ENCODE data around the gene AGO3.

AGO3 gene

GRCh38 chr1:36062315-36062714, 131.4 kb downstream of the AGO3 start:
- no peaks in the 10 kb centered on the region for H3K9me3 Mint-ChIP-seq
- H3K4me3 Mint-ChIP-seq = no peak overlapping the region
- no peaks in the 10 kb centered on the region for H3K36me3 Mint-ChIP-seq (ENCODE audit: low read depth)
- H3K4me1 Mint-ChIP-seq (ENCODE audit: low read depth) = no peaks in the 10 kb centered on the region
- H3K27ac Mint-ChIP-seq = no peak overlapping the region
- no peaks in the 10 kb centered on the region for H3K27me3 Mint-ChIP-seq (ENCODE audit: low read depth)

DNA sequence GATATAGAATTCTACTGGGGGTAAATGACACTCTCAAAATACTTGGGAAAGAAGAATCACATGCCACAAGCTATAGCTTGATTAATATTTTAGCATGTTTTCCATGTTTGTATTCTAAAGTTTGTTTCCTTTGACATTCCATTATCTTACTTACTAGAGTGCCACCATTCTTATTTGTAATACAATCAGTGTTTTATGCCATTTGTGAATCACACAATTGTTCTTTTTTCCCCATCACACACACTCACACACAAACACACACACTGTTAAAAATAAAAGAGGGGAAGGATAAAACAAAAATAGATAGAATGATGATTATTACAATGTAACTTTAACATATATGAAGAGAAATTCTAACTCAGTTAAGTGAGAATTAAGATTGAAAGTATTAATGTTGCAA, 137.0 kb downstream of the AGO3 start:
- Mint-ChIP-seq H3K36me3 (ENCODE audit: low read depth) (no peaks in the 10 kb centered on the region), H3K9me3 (no peaks in the 10 kb centered on the region), H3K27ac (no peak overlapping the region), H3K4me1 (ENCODE audit: low read depth) (no peaks in the 10 kb centered on the region), H3K27me3 (ENCODE audit: low read depth) (no peaks in the 10 kb centered on the region), H3K4me3 (no peak overlapping the region)

DNA sequence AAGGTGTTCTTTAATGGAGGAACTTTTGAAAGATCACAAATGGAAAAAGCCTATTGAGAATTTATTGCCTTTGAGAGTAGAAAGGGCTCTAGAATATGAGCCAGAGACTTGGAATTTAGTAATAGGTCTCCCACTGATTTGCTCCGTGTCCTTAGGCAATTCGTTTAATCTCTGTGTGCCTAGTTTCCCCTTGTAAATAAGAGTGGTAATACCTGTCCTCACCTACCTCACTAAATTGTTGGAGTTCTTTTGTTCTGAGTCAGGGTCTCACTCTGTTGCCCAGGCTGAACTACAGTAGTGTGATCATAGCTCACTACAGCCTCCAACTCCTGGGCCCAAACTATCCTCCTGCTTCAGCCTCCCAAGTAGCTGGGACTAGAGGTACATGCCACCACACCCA, 138.0 kb downstream of the AGO3 start:
- no peaks in the 10 kb centered on the region for H3K36me3 Mint-ChIP-seq (ENCODE audit: low read depth)
- no peak overlapping the region for H3K27ac Mint-ChIP-seq
- H3K9me3 Mint-ChIP-seq = no peaks in the 10 kb centered on the region
- H3K4me1 Mint-ChIP-seq (ENCODE audit: low read depth) = no peaks in the 10 kb centered on the region
- no peaks in the 10 kb centered on the region for H3K27me3 Mint-ChIP-seq (ENCODE audit: low read depth)
- H3K4me3 Mint-ChIP-seq = no peak overlapping the region

- Mint-ChIP-seq H3K36me3 (ENCODE audit: low read depth) (no peaks in the 10 kb centered on the region), H3K4me1 (ENCODE audit: low read depth) (peaks cover 1% of the 10 kb centered on the region), H3K4me3 (no peak overlapping the region), H3K27me3 (ENCODE audit: low read depth) (no peaks in the 10 kb centered on the region), H3K27ac (no peak overlapping the region), H3K9me3 (no peaks in the 10 kb centered on the region)
Measured at GRCh38 chr1:36070349-36070748, 139.4 kb downstream of the AGO3 start.

DNA sequence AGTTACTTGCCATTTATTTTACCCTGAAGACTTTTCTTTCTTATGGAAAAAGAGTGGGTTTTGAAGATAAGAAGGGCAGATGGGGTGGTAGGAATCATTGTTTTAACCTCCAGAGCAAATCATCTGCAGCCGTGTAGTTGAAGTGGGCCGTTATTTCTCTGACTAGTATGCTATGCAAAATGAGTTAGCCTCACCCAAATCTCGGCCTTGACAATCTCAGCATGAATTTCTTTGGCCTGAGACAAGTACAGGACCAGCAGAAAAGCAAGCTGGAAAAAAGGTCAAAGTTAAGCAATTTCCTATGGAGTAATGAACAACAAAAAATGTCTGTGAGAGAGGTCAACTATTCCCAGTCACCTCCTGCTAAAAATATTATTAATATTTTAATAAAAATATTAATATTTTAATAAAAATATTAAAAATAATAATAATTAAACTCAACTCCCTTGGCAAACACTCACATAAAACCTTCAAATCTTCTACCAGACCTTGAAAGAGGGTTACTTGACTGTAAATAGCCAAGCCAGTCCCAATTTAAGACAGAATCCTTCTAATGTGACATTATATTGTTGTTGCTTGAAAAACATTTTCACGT, 146.2 kb downstream of the AGO3 start:
- Mint-ChIP-seq H3K27ac (no peak overlapping the region), H3K36me3 (ENCODE audit: low read depth) (no peaks in the 10 kb centered on the region), H3K4me3 (no peak overlapping the region), H3K27me3 (ENCODE audit: low read depth) (peaks cover 13% of the 10 kb centered on the region), H3K4me1 (ENCODE audit: low read depth) (peaks cover 1% of the 10 kb centered on the region), H3K9me3 (no peaks in the 10 kb centered on the region)

DNA sequence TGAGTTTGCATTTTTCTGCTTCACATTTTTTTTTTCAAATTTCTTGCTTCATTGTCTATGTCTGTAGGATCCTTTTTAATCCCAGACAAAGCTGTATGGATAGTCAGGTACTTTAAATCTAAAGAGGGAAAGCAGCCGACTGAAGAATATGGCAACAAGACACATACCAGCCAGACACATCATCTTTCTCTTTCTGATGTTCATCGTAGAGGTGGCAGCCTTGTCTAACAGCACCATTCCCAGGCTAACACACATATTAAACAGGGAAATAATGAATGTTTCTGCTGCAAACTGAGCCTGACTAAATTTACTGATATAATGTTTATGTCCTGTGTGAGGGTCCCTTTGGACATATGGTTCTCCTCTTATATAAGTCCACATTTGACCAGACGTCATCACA, 149.3 kb downstream of the AGO3 start:
- Mint-ChIP-seq H3K9me3 (no peaks in the 10 kb centered on the region), H3K4me3 (no peak overlapping the region), H3K36me3 (ENCODE audit: low read depth) (no peaks in the 10 kb centered on the region), H3K27ac (no peak overlapping the region), H3K27me3 (ENCODE audit: low read depth) (peaks cover 32% of the 10 kb centered on the region), H3K4me1 (ENCODE audit: low read depth) (no peaks in the 10 kb centered on the region)

GRCh38 chr1:36080801-36081200, 149.9 kb downstream of the AGO3 start:
- H3K27me3 Mint-ChIP-seq (ENCODE audit: low read depth) = peaks cover 32% of the 10 kb centered on the region
- no peaks in the 10 kb centered on the region for H3K9me3 Mint-ChIP-seq
- H3K27ac Mint-ChIP-seq = no peak overlapping the region
- H3K4me3 Mint-ChIP-seq = no peak overlapping the region
- H3K36me3 Mint-ChIP-seq (ENCODE audit: low read depth) = no peaks in the 10 kb centered on the region
- no peaks in the 10 kb centered on the region for H3K4me1 Mint-ChIP-seq (ENCODE audit: low read depth)

GRCh38 chr1:36081926-36082485, 151.1 kb downstream of the AGO3 start:
- H3K27ac Mint-ChIP-seq = no peak overlapping the region
- no peaks in the 10 kb centered on the region for H3K36me3 Mint-ChIP-seq (ENCODE audit: low read depth)
- peaks cover 32% of the 10 kb centered on the region for H3K27me3 Mint-ChIP-seq (ENCODE audit: low read depth)
- no peaks in the 10 kb centered on the region for H3K4me1 Mint-ChIP-seq (ENCODE audit: low read depth)
- no peaks in the 10 kb centered on the region for H3K9me3 Mint-ChIP-seq
- no peak overlapping the region for H3K4me3 Mint-ChIP-seq

- Mint-ChIP-seq H3K27me3 (ENCODE audit: low read depth) (peaks cover 32% of the 10 kb centered on the region), H3K36me3 (ENCODE audit: low read depth) (no peaks in the 10 kb centered on the region), H3K4me1 (ENCODE audit: low read depth) (peaks cover 1% of the 10 kb centered on the region), H3K27ac (no peak overlapping the region), H3K4me3 (no peak overlapping the region), H3K9me3 (no peaks in the 10 kb centered on the region)
Measured at GRCh38 chr1:36083219-36083618, 152.3 kb downstream of the AGO3 start.

GRCh38 chr1:36083635-36084496, 153.0 kb downstream of the AGO3 start, which contains the start of gene TEKT2:
TEKT2 (plus strand) TSS chr1:36084094; CDS start chr1:36084922, 828 bp downstream.
- Mint-ChIP-seq H3K27ac (no peak within 1 kb of the TSS), H3K9me3 (no peaks in the 10 kb centered on the region), H3K4me3 (no peak within 1 kb of the TSS), H3K4me1 (ENCODE audit: low read depth) (peaks cover 2% of the 10 kb centered on the region), H3K27me3 (ENCODE audit: low read depth) (peaks cover 32% of the 10 kb centered on the region), H3K36me3 (ENCODE audit: low read depth) (no peaks in the 10 kb centered on the region)

DNA sequence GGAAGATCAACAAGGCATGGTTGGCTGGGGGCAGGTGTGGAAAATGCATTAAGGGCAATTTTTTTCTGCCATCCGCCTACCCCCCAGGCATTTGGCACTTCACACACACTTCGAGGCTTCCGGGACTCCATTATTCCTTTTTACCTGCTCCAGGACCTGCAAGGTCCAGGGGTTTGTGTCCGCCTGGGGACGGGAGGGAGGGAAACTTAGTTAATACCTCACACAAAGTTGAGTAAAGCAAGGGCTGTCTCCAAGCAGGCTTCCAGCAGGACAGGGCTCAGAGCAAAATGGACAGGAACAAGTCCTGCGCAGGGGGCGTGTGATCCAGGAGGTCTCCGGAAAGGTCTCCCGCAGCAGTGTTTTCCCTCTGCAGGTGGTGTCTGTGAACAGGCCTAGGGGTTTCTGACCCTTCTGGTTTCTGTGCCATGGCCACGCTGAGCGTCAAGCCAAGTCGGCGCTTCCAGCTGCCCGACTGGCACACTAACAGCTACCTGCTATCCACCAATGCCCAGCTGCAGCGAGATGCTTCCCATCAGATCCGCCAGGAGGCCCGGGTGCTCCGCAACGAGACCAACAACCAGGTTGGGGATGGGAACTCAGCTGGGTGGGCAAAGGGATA, 153.7 kb downstream of the AGO3 start:
- no peak overlapping the region for H3K27ac Mint-ChIP-seq
- no peak overlapping the region for H3K4me3 Mint-ChIP-seq
- H3K27me3 Mint-ChIP-seq (ENCODE audit: low read depth) = peaks cover 32% of the 10 kb centered on the region
- H3K36me3 Mint-ChIP-seq (ENCODE audit: low read depth) = peaks cover 2% of the 10 kb centered on the region
- peaks cover 7% of the 10 kb centered on the region for H3K4me1 Mint-ChIP-seq (ENCODE audit: low read depth)
- H3K9me3 Mint-ChIP-seq = no peaks in the 10 kb centered on the region

GRCh38 chr1:36085126-36085525, 154.2 kb downstream of the AGO3 start:
- Mint-ChIP-seq H3K4me1 (ENCODE audit: low read depth) (peaks cover 12% of the 10 kb centered on the region), H3K36me3 (ENCODE audit: low read depth) (peaks cover 3% of the 10 kb centered on the region), H3K4me3 (no peak overlapping the region), H3K27me3 (ENCODE audit: low read depth) (peaks cover 31% of the 10 kb centered on the region), H3K27ac (no peak overlapping the region), H3K9me3 (no peaks in the 10 kb centered on the region)

GRCh38 chr1:36085686-36086526, 155.0 kb downstream of the AGO3 start:
- Mint-ChIP-seq H3K36me3 (ENCODE audit: low read depth) (peaks cover 3% of the 10 kb centered on the region), H3K4me3 (no peak overlapping the region), H3K4me1 (ENCODE audit: low read depth) (peaks cover 13% of the 10 kb centered on the region), H3K27me3 (ENCODE audit: low read depth) (peaks cover 24% of the 10 kb centered on the region), H3K27ac (no peak overlapping the region), H3K9me3 (no peaks in the 10 kb centered on the region)

All from T-helper 1 cell treated with Interleukin-12 subunit alpha and Interleukin-12 subunit beta and Interleukin-4 antibody, amounts not matched to agents 30 μg/mL and 1 μg/mL, for 36 hours (primary cell).